Left lung (tissue), 14 donors: ENCODE measurements around the gene SI. TPM values are rescaled to one million over a fixed set of nuclear protein-coding genes. Genes with fewer than 3 reads are reported as not detected.

ENCODE experiments used
- ATAC-seq: fragments of 200-7000 bp; cut with Tn5 transposase; one replicate; pipeline ENCODE4 v1.9.1; 2020; ENCODE audit warnings: moderate library complexity
- DNase-seq, 4 donors: peaks; one replicate each; pipeline ENCODE4 v3.0.0-alpha.2; 2013 to 2020
- H3K27ac ChIP-seq, 2 donors: fragments of 200-600 bp; sonication (generic) in 1 of 2; one replicate each; pipeline versions ENCODE4 v1.5.0 to v1.8.0; 2020 to 2021
- H3K27me3 ChIP-seq, 2 donors: fragments of 200-600 bp; sonication (generic) in 1 of 2; one replicate each; pipeline versions ENCODE4 v1.5.0 to v1.8.0; 2020 to 2021
- H3K36me3 ChIP-seq, 2 donors: fragments of 200-600 bp; sonication (generic) in 1 of 2; one replicate each; pipeline versions ENCODE4 v1.5.0 to v1.8.0; 2020 to 2021
- H3K4me1 ChIP-seq, 2 donors: fragments of 200-600 bp; one replicate each; pipeline ENCODE4 v1.8.0; 2021
- H3K4me3 ChIP-seq, 2 donors: fragments of 200-600 bp; sonication (generic) in 1 of 2; one replicate each; pipeline versions ENCODE4 v1.5.0 to v1.8.0; 2020 to 2021; ENCODE audit warnings: mild to moderate bottlenecking in 1 of 2
- H3K9me3 ChIP-seq, 2 donors: fragments of 200-600 bp; sonication (generic) in 1 of 2; one replicate each; pipeline versions ENCODE4 v1.5.0 to v1.8.0; 2020 to 2021
- CTCF ChIP-seq, 2 donors: fragments of 200-600 bp; sonication (generic) in 1 of 2; IDR thresholded peaks; one replicate each; pipeline versions ENCODE4 v1.5.0 to v1.8.0; 2021; ENCODE audit warnings: antibody characterized with exemption in 2 of 2
- intact Hi-C, 2 donors: fragments of 100-400 bp; cut with DNase I; formaldehyde crosslinking; loops; one replicate each; pipeline versions ENCODE4 v1.11.2 to v1.14.2; 2022
- long read RNA-seq, 12 donors: library from polyadenylated mRNA in 2 of 12; unstranded in 2 of 12; transcript quantifications; one replicate each; pipeline ENCODE4 v2.0.0 and lab custom pipeline, GENCODE V29; 2019 to 2026
- polyA plus RNA-seq, 6 donors: library from polyadenylated mRNA; unstranded; fragments of 120-200 nt; gene quantifications; one replicate each; pipeline ENCODE4 v1.2.1, GENCODE V29; 2013; ENCODE audit not compliant: insufficient read length in 6 of 6
- total RNA-seq, 2 donors: library from RNA; stranded (reverse); fragmentation: NEBNext Ultra II Directional; extraction: Animal tissue kit (Norgen Biotek cat#: 25700); gene quantifications; one replicate each; pipeline ENCODE4 v1.2.1, GENCODE V29; 2021
- donor health status: DM: no; HTN: yes; CAD: no.
- donor health status: DM: no; HTN: no; CAD: no.

SI gene
- total RNA-seq (not detected), polyA plus RNA-seq (not detected)
- long read RNA-seq, donor 1: 0 reads
- long read RNA-seq, donor 2: 0 reads
- long read RNA-seq, donor 3: 0 reads
- long read RNA-seq, donor 4: 0 reads
- long read RNA-seq, donor 5: 0 reads
- long read RNA-seq, donor 6: 0 reads
- long read RNA-seq, donor 7: 0 reads
- long read RNA-seq, donor 8: 0 reads
- long read RNA-seq, donor 9: 0 reads
- long read RNA-seq, donor 10: 0 reads
- long read RNA-seq, donor 11: 0 reads
- long read RNA-seq, donor 12: 0 reads

- DNase-seq: no peak
- Histone ChIP-seq H3K4me3 (no peak within 1 kb of the TSS), H3K27me3 (no peaks in the 10 kb centered on the region), H3K36me3 (no peaks in the 10 kb centered on the region), H3K27ac (no peak within 1 kb of the TSS), H3K9me3 (no peaks in the 10 kb centered on the region), H3K4me1 (no peaks in the 10 kb centered on the region)
- intact Hi-C loops: no loop called here
- ATAC-seq: no peak
- no peak for TF ChIP-seq CTCF (IDR thresholded peaks at IDR 0.05)
These were observed at the start of gene SI for GRCh38 chr3:165078293-165078692. TSS of gene SI (minus strand) at chr3:165078496. CDS start at chr3:165076012, 2,484 bp downstream.

- no peaks in the 10 kb centered on the region for H3K36me3 ChIP-seq
- ATAC-seq: no peak
- peaks cover 0 to 17% of the 10 kb centered on the region in 2 donors for H3K9me3 ChIP-seq
- no peak overlapping the region for H3K4me3 ChIP-seq
- H3K27ac ChIP-seq: no peak overlapping the region
- intact Hi-C loops: no loop called here
- no peaks in the 10 kb centered on the region for H3K4me1 ChIP-seq
- no peak for DNase-seq
- no peaks in the 10 kb centered on the region for H3K27me3 ChIP-seq
- TF ChIP-seq CTCF (IDR thresholded peaks at IDR 0.05): no peak
These were observed 47.5 kb upstream of the SI start for GRCh38 chr3:165125836-165126235.

GRCh38 chr3:165111401-165111800 lies 33.1 kb upstream of the SI start:
- Histone ChIP-seq H3K27ac (no peak overlapping the region), H3K4me1 (no peaks in the 10 kb centered on the region), H3K9me3 (no peaks in the 10 kb centered on the region), H3K4me3 (no peak overlapping the region), H3K27me3 (no peaks in the 10 kb centered on the region), H3K36me3 (no peaks in the 10 kb centered on the region)
- TF ChIP-seq CTCF (IDR thresholded peaks at IDR 0.05): no peak
- ATAC-seq (no peak), DNase-seq (no peak)
- intact Hi-C loops: no loop called here

GRCh38 chr3:165103616-165104015 lies 25.3 kb upstream of the SI start:
- ATAC-seq: no peak
- DNase-seq: no peak
- TF ChIP-seq CTCF (IDR thresholded peaks at IDR 0.05): no peak
- Histone ChIP-seq H3K27me3 (no peaks in the 10 kb centered on the region), H3K4me1 (no peaks in the 10 kb centered on the region), H3K9me3 (no peaks in the 10 kb centered on the region), H3K27ac (no peak overlapping the region), H3K4me3 (no peak overlapping the region), H3K36me3 (no peaks in the 10 kb centered on the region)
- intact Hi-C loops: no loop called here

- H3K36me3 ChIP-seq: no peaks in the 10 kb centered on the region
- intact Hi-C loops: no loop called here
- H3K27me3 ChIP-seq: no peaks in the 10 kb centered on the region
- no peak overlapping the region for H3K27ac ChIP-seq
- ATAC-seq (no peak), DNase-seq (no peak)
- H3K9me3 ChIP-seq: no peaks in the 10 kb centered on the region
- no peak overlapping the region for H3K4me3 ChIP-seq
- H3K4me1 ChIP-seq: no peaks in the 10 kb centered on the region
- no peak for TF ChIP-seq CTCF (IDR thresholded peaks at IDR 0.05)
These were observed 4.4 kb upstream of the SI start for GRCh38 chr3:165082650-165083049.
